Keratinocyte (primary cell): ENCODE results near the gene HKDC1. TPM values are rescaled to one million over a fixed set of nuclear protein-coding genes. Genes with fewer than 3 reads are reported as not detected.

Source experiments
- DNase-seq: peaks from one replicate; pipeline ENCODE4 v3.0.0-alpha.2; 2011; ENCODE audit warnings: low read depth, missing footprints, low spot score
- FAIRE-seq: peaks from 2 replicates; lab custom pipeline; 2011; peaks lifted over from hg19 to GRCh38; lab: Jason Lieb, UNC
- H2AFZ ChIP-seq: 2 replicates; pipeline ENCODE4 v1.6.0; 2012; ENCODE audit warnings: low read length, control low read depth, inconsistent platforms; ENCODE audit not compliant: control insufficient read depth
- H3K27ac ChIP-seq: 2 replicates; pipeline ENCODE4 v1.5.1; 2011; ENCODE audit warnings: low read length; ENCODE audit not compliant: control insufficient read depth, insufficient read depth
- H3K27me3 ChIP-seq: 3 replicates; pipeline ENCODE4 v1.6.0; 2011; ENCODE audit warnings: low read length; ENCODE audit not compliant: control insufficient read depth, insufficient read depth; ENCODE audit errors: extremely low read depth
- H3K36me3 ChIP-seq, 2 experiments: 2 replicates in 1 of 2; 3 replicates in 1 of 2; pipeline ENCODE4 v1.5.1; 2011; ENCODE audit warnings: low read length in 2 of 2, mild to moderate bottlenecking in 1 of 2; ENCODE audit not compliant: control insufficient read depth in 2 of 2, insufficient read depth in 2 of 2; ENCODE audit errors: extremely low read depth in 1 of 2
- H3K4me1 ChIP-seq: 3 replicates; pipeline ENCODE4 v1.5.1; 2011; ENCODE audit warnings: low read length; ENCODE audit not compliant: control insufficient read depth, insufficient read depth; ENCODE audit errors: extremely low read depth
- H3K4me2 ChIP-seq: 3 replicates; pipeline ENCODE4 v1.6.0; 2011; ENCODE audit warnings: low read depth, low read length; ENCODE audit not compliant: control insufficient read depth, insufficient read depth; ENCODE audit errors: extremely low read depth
- H3K4me3 ChIP-seq, 3 experiments: fragments of 200-600 bp in 1 of 3; sonication (generic) in 1 of 3; 2 replicates in 2 of 3; 3 replicates in 1 of 3; pipeline ENCODE4 v1.5.1; 2011 to 2016; ENCODE audit warnings: low read length in 3 of 3, mild to moderate bottlenecking in 3 of 3, control low read depth in 2 of 3, inconsistent platforms in 1 of 3, low read depth in 1 of 3, mixed read lengths in 1 of 3, mixed run types in 1 of 3, moderate library complexity in 1 of 3; ENCODE audit not compliant: control insufficient read depth in 2 of 3, insufficient read depth in 2 of 3; ENCODE audit errors: extremely low read depth in 1 of 3
- H3K79me2 ChIP-seq: 2 replicates; pipeline ENCODE4 v1.6.0; 2012; ENCODE audit warnings: low read length; ENCODE audit not compliant: control insufficient read depth, insufficient read depth
- H3K9ac ChIP-seq: 3 replicates; pipeline ENCODE4 v1.6.0; 2011; ENCODE audit warnings: low read length; ENCODE audit not compliant: control insufficient read depth, insufficient read depth; ENCODE audit errors: extremely low read depth
- H3K9me1 ChIP-seq: 3 replicates; pipeline ENCODE4 v1.6.0; 2011; ENCODE audit warnings: low read length; ENCODE audit not compliant: control insufficient read depth, insufficient read depth; ENCODE audit errors: extremely low read depth
- H3K9me3 ChIP-seq: 2 replicates; pipeline ENCODE4 v1.5.1; 2012; ENCODE audit warnings: low read depth, low read length; ENCODE audit not compliant: control insufficient read depth
- H4K20me1 ChIP-seq: 3 replicates; pipeline ENCODE4 v1.6.0; 2011; ENCODE audit warnings: low read length; ENCODE audit not compliant: control insufficient read depth, insufficient read depth; ENCODE audit errors: extremely low read depth
- CTCF ChIP-seq, 3 experiments: IDR thresholded peaks in 1 of 3; conservative IDR thresholded peaks in 1 of 3; optimal IDR thresholded peaks in 1 of 3; 2 replicates in 2 of 3; 3 replicates in 1 of 3; pipeline versions ENCODE3 to v1.5.1; 2011; ENCODE audit warnings: low read length in 3 of 3, mild to moderate bottlenecking in 3 of 3, moderate library complexity in 2 of 3, control low read depth in 1 of 3, inconsistent platforms in 1 of 3; ENCODE audit not compliant: insufficient read depth in 2 of 3; ENCODE audit errors: extremely low read depth in 1 of 3
- EZH2 ChIP-seq: IDR thresholded peaks from one replicate; pipeline ENCODE4 v1.6.1; 2012; ENCODE audit warnings: inconsistent platforms, mild to moderate bottlenecking, low read length, moderate library complexity
- dilution Hi-C: fragments of 300-500 bp; cut with MboI; formaldehyde crosslinking; loops from one replicate; pipeline ENCODE4 v1.7.0; 2020; ENCODE audit warnings: low sequenced_read_pairs; ENCODE audit not compliant: extremely low pct_ligation_motif_present
- polyA plus RNA-seq, 5 experiments: library from polyadenylated mRNA; depleted of rRNA in 3 of 5; stranded (reverse) in 3 of 5; stranded (forward) in 1 of 5; unstranded in 1 of 5; fragments of >200 nt; gene quantifications; 1 replicate in 1 of 5; 2 replicates in 3 of 5; 3 replicates in 1 of 5; pipeline versions ENCODE4 v1.2.1 to v1.2.3, GENCODE V29; 2011 to 2012; ENCODE audit warnings: missing spikeins in 2 of 5, low read depth in 1 of 5, low replicate concordance in 1 of 5

HKDC1 gene
- polyA plus RNA-seq, 1 donor (not counting 4 experiments of a cell fraction or from before 2014, with no cell fraction given), result 0.33 TPM

GRCh38 chr10:69224862-69225657, 4.9 kb downstream of the HKDC1 start:
- Histone ChIP-seq H3K4me1 (peaks cover 33% of the 10 kb centered on the region), H3K4me2 (peak overlapping the region; percentile 55)
- dilution Hi-C loops, result no loop called here

GRCh38 chr10:69225681-69226080, 5.5 kb downstream of the HKDC1 start:
- Histone ChIP-seq H3K9me1 (no peaks in the 10 kb centered on the region), H4K20me1 (no peaks in the 10 kb centered on the region), H3K36me3 (no peaks in the 10 kb centered on the region), H3K27ac (peak overlapping the region; percentile 60), H3K27me3 (no peaks in the 10 kb centered on the region), H3K4me1 (peaks cover 33% of the 10 kb centered on the region), H3K79me2 (no peaks in the 10 kb centered on the region), H3K9me3 (no peaks in the 10 kb centered on the region), H3K4me2 (peak overlapping the region; percentile 55), H2AFZ (peak overlapping the region; percentile 79), H3K9ac (peak overlapping the region; percentile 33), H3K4me3 (no peak overlapping the region)
- DNase-seq (no peak), FAIRE-seq (no peak)
- dilution Hi-C loops, result no loop called here
- no peak for TF ChIP-seq EZH2
- TF ChIP-seq CTCF (optimal IDR thresholded peaks at IDR 0.05 in 1 of 3, IDR thresholded peaks at IDR 0.05 in 1 of 3, conservative IDR thresholded peaks at IDR 0.05 in 1 of 3; ENCODE audit: extremely low read depth in 1 of 3, insufficient read depth in 2 of 3, low read length in 3 of 3), result no peak

More at GRCh38 chr10:69224862-69225657, 4.9 kb downstream of the HKDC1 start:
- H3K27ac ChIP-seq, result peak overlapping the region; percentile 60
- no peaks in the 10 kb centered on the region for H4K20me1 ChIP-seq
- H3K9me1 ChIP-seq, result no peaks in the 10 kb centered on the region
- H3K4me3 ChIP-seq, result no peak overlapping the region
- H3K9ac ChIP-seq, result peak overlapping the region; percentile 33
- peak overlapping the region; percentile 79 for H2AFZ ChIP-seq
- DNase-seq (no peak), FAIRE-seq (peak; percentile 51)
- H3K79me2 ChIP-seq, result no peaks in the 10 kb centered on the region
- H3K36me3 ChIP-seq, result no peaks in the 10 kb centered on the region
- H3K27me3 ChIP-seq, result no peaks in the 10 kb centered on the region
- H3K9me3 ChIP-seq, result no peaks in the 10 kb centered on the region
- TF ChIP-seq EZH2 (no peak), CTCF (optimal IDR thresholded peaks at IDR 0.05 in 1 of 3, IDR thresholded peaks at IDR 0.05 in 1 of 3, conservative IDR thresholded peaks at IDR 0.05 in 1 of 3; ENCODE audit: extremely low read depth in 1 of 3, insufficient read depth in 2 of 3, low read length in 3 of 3) (no peak)
